Dedifferentiated amniotic fluid mesenchymal stem cell (primary cell): Measurements from ENCODE around the gene TIGAR.

ENCODE experiments used
- DNase-seq: peaks from one replicate; pipeline ENCODE4 v3.0.0-alpha.2; 2016; ENCODE audit errors: extremely low spot score

Gene TIGAR

GRCh38 chr12:4378772-4379171 is 57.8 kb downstream of the TIGAR start:
- DNase-seq: no peak

GRCh38 chr12:4379405-4379804 is 58.4 kb downstream of the TIGAR start, which contains the start of gene FGF23:
FGF23 (minus strand) TSS chr12:4379712; CDS start chr12:4379582, 130 bp downstream.
- DNase-seq: no peak

- DNase-seq: no peak
These were observed 59.3 kb downstream of the TIGAR start for GRCh38 chr12:4380332-4380731.

- DNase-seq: no peak
These were observed 62.4 kb downstream of the TIGAR start for GRCh38 chr12:4383304-4383865.

GRCh38 chr12:4386801-4387200 is 65.8 kb downstream of the TIGAR start:
- no peak for DNase-seq

- DNase-seq: no peak
These were observed 66.6 kb downstream of the TIGAR start for GRCh38 chr12:4387607-4388006.

- no peak for DNase-seq
These were observed 67.0 kb downstream of the TIGAR start for GRCh38 chr12:4388032-4388431.

GRCh38 chr12:4388662-4389061 is 67.6 kb downstream of the TIGAR start:
- DNase-seq: no peak

GRCh38 chr12:4392223-4392742 is 71.3 kb downstream of the TIGAR start:
- DNase-seq: no peak

GRCh38 chr12:4393211-4393610 is 72.2 kb downstream of the TIGAR start:
- no peak for DNase-seq

GRCh38 chr12:4395818-4396217 is 74.8 kb downstream of the TIGAR start:
- no peak for DNase-seq

GRCh38 chr12:4401117-4401516 is 80.1 kb downstream of the TIGAR start:
- no peak for DNase-seq

- no peak for DNase-seq
These were observed 82.0 kb downstream of the TIGAR start for GRCh38 chr12:4402996-4403395.
